ENCODE data around the gene ELN. TPM values are rescaled to one million over a fixed set of nuclear protein-coding genes. Genes with fewer than 3 reads are reported as not detected.

Gene ELN
- total and polyA plus RNA-seq, 9 of the 15 experiments (the other 6 are each of a cell fraction or from before 2014, with no cell fraction given): 0.20 TPM; not detected in 8

DNA sequence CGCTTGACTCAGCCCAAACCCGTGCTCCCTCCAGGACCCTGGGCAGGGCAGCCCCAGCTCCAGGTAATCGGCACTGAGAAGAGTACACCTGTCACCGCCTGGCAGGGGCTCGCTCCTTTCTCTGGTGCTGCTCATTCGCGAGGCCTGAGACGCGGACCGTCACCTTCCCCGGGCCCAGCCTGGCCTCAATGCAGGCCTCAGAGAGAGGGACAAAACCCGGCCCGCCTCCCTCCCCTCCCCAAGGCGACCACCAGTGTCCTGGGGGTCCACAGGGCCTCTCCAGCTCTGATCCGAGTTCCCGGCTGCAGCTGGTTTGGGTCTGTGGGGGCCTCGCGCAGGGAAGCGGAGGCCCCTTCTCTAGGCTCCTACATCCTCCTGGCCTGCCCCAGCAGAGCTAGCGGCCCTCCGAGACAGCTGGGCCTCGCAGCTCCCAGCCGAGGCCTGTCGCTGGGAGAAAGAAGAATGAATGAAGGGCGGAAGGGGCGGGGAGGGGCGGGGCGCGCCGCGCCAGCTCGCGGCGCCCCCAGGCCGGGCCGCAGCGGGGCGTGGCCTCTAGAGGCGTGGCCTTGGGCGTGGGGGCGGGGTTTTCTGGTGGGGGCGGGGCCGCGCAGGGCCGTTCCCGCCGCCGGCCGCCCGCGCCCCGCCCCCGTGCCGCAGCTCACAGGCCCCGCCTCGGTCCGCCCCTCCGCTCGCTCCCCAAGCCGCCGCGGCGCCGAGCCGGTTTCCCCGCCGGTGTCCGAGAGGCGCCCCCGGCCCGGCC is 55.3 kb downstream of the ELN start, which contains the start of gene LIMK1 (continued):
- peak; percentile 70 for TF ChIP-seq SAP30 (IDR thresholded peaks at IDR 0.05; ENCODE audit: borderline replicate concordance, insufficient read depth, low read depth, low read length, poor library complexity, severe bottlenecking)
- TF ChIP-seq, protein P1, sequence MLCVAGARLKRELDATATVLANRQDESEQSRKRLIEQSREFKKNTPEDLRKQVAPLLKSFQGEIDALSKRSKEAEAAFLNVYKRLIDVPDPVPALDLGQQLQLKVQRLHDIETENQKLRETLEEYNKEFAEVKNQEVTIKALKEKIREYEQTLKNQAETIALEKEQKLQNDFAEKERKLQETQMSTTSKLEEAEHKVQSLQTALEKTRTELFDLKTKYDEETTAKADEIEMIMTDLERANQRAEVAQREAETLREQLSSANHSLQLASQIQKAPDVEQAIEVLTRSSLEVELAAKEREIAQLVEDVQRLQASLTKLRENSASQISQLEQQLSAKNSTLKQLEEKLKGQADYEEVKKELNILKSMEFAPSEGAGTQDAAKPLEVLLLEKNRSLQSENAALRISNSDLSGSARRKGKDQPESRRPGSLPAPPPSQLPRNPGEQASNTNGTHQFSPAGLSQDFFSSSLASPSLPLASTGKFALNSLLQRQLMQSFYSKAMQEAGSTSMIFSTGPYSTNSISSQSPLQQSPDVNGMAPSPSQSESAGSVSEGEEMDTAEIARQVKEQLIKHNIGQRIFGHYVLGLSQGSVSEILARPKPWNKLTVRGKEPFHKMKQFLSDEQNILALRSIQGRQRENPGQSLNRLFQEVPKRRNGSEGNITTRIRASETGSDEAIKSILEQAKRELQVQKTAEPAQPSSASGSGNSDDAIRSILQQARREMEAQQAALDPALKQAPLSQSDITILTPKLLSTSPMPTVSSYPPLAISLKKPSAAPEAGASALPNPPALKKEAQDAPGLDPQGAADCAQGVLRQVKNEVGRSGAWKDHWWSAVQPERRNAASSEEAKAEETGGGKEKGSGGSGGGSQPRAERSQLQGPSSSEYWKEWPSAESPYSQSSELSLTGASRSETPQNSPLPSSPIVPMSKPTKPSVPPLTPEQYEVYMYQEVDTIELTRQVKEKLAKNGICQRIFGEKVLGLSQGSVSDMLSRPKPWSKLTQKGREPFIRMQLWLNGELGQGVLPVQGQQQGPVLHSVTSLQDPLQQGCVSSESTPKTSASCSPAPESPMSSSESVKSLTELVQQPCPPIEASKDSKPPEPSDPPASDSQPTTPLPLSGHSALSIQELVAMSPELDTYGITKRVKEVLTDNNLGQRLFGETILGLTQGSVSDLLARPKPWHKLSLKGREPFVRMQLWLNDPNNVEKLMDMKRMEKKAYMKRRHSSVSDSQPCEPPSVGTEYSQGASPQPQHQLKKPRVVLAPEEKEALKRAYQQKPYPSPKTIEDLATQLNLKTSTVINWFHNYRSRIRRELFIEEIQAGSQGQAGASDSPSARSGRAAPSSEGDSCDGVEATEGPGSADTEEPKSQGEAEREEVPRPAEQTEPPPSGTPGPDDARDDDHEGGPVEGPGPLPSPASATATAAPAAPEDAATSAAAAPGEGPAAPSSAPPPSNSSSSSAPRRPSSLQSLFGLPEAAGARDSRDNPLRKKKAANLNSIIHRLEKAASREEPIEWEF (CRISPR knock-in tag; IDR thresholded peaks at IDR 0.05): no peak
- no peak for TF ChIP-seq RFX1 (IDR thresholded peaks at IDR 0.05)
- no peak for TF ChIP-seq BCL6 (CRISPR knock-in tag; IDR thresholded peaks at IDR 0.05)
- no peak for TF ChIP-seq POLR3A (IDR thresholded peaks at IDR 0.05; ENCODE audit: borderline replicate concordance, extremely low read depth, insufficient read depth, insufficient read length)
- TF ChIP-seq, protein P2, sequence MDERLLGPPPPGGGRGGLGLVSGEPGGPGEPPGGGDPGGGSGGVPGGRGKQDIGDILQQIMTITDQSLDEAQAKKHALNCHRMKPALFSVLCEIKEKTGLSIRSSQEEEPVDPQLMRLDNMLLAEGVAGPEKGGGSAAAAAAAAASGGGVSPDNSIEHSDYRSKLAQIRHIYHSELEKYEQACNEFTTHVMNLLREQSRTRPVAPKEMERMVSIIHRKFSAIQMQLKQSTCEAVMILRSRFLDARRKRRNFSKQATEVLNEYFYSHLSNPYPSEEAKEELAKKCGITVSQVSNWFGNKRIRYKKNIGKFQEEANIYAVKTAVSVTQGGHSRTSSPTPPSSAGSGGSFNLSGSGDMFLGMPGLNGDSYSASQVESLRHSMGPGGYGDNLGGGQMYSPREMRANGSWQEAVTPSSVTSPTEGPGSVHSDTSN (CRISPR knock-in tag; IDR thresholded peaks at IDR 0.05; ENCODE audit: low read depth): no peak
- TF ChIP-seq, protein P2 (tag; conservative IDR thresholded peaks at IDR 0.05; ENCODE audit: low read depth): no peak
- TF ChIP-seq TEAD2 (tag; IDR thresholded peaks at IDR 0.05): no peak
- no peak for TF ChIP-seq SPI1 (IDR thresholded peaks at IDR 0.05; ENCODE audit: borderline replicate concordance, low read depth, low read length)
- peak; percentile 56 for TF ChIP-seq SUPT5H (IDR thresholded peaks at IDR 0.05)
- TF ChIP-seq MAFK (IDR thresholded peaks at IDR 0.05; ENCODE audit: low read length): no peak
- TF ChIP-seq PPARD (CRISPR knock-in tag; IDR thresholded peaks at IDR 0.05): no peak
- no peak for TF ChIP-seq ZNF134 (CRISPR knock-in tag; conservative IDR thresholded peaks at IDR 0.05)
- TF ChIP-seq, protein P3, sequence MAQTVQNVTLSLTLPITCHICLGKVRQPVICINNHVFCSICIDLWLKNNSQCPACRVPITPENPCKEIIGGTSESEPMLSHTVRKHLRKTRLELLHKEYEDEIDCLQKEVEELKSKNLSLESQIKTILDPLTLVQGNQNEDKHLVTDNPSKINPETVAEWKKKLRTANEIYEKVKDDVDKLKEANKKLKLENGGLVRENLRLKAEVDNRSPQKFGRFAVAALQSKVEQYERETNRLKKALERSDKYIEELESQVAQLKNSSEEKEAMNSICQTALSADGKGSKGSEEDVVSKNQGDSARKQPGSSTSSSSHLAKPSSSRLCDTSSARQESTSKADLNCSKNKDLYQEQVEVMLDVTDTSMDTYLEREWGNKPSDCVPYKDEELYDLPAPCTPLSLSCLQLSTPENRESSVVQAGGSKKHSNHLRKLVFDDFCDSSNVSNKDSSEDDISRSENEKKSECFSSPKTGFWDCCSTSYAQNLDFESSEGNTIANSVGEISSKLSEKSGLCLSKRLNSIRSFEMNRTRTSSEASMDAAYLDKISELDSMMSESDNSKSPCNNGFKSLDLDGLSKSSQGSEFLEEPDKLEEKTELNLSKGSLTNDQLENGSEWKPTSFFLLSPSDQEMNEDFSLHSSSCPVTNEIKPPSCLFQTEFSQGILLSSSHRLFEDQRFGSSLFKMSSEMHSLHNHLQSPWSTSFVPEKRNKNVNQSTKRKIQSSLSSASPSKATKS (CRISPR knock-in tag; IDR thresholded peaks at IDR 0.05): no peak
- TF ChIP-seq, protein P4, sequence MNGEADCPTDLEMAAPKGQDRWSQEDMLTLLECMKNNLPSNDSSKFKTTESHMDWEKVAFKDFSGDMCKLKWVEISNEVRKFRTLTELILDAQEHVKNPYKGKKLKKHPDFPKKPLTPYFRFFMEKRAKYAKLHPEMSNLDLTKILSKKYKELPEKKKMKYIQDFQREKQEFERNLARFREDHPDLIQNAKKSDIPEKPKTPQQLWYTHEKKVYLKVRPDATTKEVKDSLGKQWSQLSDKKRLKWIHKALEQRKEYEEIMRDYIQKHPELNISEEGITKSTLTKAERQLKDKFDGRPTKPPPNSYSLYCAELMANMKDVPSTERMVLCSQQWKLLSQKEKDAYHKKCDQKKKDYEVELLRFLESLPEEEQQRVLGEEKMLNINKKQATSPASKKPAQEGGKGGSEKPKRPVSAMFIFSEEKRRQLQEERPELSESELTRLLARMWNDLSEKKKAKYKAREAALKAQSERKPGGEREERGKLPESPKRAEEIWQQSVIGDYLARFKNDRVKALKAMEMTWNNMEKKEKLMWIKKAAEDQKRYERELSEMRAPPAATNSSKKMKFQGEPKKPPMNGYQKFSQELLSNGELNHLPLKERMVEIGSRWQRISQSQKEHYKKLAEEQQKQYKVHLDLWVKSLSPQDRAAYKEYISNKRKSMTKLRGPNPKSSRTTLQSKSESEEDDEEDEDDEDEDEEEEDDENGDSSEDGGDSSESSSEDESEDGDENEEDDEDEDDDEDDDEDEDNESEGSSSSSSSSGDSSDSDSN (IDR thresholded peaks at IDR 0.05; ENCODE audit: borderline replicate concordance in 1 of 2, low read depth in 2 of 2, low read length in 2 of 2): 0 out of 4 replicates have a peak, but pooled peaks of 1 of the 2 experiments have one; percentile 42
